Measurements from ENCODE around the gene MVB12B. TPM values are rescaled to one million over a fixed set of nuclear protein-coding genes. Genes with fewer than 3 reads are reported as not detected.

The MVB12B gene
- total and polyA plus RNA-seq, 2 of the 13 experiments (the other 11 are each of a cell fraction or from before 2014, with no cell fraction given), result 12.1 to 30.1 TPM

DNA sequence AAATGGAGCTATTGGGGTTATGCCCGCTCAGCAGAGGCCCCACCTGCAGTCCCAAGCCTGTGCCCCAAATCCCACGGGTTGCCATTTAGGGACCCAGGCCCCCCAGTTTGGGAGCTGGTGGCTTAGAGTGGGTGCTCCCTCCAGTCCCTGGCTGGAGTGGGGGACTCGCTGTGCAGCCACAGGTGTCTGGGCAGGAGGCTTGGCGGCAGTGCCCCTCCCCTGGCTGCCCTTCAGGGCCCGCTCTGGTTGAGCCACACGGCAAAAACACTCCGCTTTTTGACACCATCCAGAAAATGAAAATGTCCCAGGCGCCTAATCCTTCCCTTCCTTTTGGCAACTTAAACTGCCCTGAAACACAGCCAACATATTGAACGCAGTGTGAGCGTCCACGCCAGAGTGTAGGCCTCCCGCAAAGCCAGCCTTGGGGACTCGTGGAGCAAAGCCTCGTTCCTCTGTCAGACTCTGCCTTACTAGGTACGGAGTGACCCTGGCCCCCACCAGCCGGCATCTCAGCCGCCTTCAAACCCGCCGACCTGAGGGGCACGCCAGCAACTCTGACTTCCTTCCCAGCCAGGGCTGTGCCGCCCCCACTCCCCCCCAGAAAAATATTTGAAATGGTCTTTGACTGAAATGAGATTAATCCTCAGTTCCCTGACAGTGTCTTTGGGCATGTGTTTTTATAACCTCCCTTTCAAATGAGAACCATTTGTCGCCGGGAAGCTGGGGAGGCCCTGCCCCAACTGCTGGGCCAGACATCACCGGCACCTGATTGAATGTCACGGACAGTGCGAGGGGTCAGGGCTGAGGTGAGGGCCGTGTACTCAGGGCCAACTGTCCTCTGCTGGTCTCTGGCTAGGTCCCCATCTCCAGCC, 188.6 kb downstream of the MVB12B start (continued):
- TF ChIP-seq, protein P1, sequence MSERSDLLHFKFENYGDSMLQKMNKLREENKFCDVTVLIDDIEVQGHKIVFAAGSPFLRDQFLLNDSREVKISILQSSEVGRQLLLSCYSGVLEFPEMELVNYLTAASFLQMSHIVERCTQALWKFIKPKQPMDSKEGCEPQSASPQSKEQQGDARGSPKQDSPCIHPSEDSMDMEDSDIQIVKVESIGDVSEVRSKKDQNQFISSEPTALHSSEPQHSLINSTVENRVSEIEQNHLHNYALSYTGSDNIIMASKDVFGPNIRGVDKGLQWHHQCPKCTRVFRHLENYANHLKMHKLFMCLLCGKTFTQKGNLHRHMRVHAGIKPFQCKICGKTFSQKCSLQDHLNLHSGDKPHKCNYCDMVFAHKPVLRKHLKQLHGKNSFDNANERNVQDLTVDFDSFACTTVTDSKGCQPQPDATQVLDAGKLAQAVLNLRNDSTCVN (CRISPR knock-in tag; IDR thresholded peaks at IDR 0.05; ENCODE audit: borderline replicate concordance), result no peak

DNA sequence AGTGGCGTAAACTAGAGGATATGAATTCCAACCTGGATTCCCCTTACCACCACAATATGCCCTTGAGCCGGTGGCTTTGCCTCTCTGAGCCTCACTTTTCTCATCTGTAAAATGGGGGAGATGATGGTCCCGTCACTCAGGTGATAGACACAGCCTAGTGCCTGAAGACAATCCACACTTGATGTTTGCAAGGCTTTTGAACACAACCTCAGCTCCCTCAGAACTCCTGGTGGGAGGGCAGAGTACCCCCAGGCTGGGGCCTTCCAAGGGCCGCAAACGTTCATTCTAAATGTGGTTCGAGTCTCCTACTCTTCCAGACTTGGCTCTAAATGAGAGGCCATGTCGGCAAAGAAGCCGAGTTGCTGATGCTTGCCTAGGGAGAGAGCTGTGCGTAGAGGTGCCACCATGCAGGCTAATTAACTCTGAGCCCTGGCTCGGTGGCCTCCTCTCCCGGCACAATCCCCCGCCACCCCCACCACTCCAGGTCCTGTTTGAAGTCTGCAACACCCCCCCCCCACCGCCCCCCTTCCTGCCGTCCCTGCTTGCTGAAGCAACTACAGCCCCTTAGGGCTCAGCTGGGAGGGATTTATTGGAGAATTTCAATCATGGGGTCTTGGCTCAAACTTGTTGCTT, 189.4 kb downstream of the MVB12B start:
- ATAC-seq (no peak), DNase-seq (ENCODE audit: low spot score) (no peak), FAIRE-seq (no peak)
- 44% methylated on average over 6 of the region's 14 CpGs for whole genome bisulfite sequencing (ENCODE audit: low lambda C conversion rate)
- Histone ChIP-seq H3K36me3 (replicated peaks in 1 of 2; ENCODE audit: control insufficient read depth in 1 of 2, insufficient read depth in 2 of 2, low read length in 2 of 2) (no peaks in the 10 kb centered on the region), H3K79me2 (ENCODE audit: insufficient read depth, low read length) (no peaks in the 10 kb centered on the region), H3K4me2 (ENCODE audit: low read depth, low read length) (no peak overlapping the region), H3K4me3 (replicated peaks in 1 of 3; ENCODE audit: insufficient read depth in 1 of 3, low read depth in 2 of 3, low read length in 3 of 3) (no peak overlapping the region), H3K27ac (ENCODE audit: extremely low read length, insufficient read depth, low read length) (no peak overlapping the region), H3K9me3 (ENCODE audit: low read length) (no peaks in the 10 kb centered on the region), H3K27me3 (ENCODE audit: control insufficient read depth in 1 of 2, insufficient read depth in 2 of 2, low read length in 2 of 2) (no peaks in the 10 kb centered on the region), H2AFZ (ENCODE audit: low read length) (no peak overlapping the region), H4K20me1 (ENCODE audit: insufficient read depth, low read length) (no peaks in the 10 kb centered on the region), H3K9ac (ENCODE audit: insufficient read depth, low read depth, low read length) (no peak overlapping the region), H3K4me1 (ENCODE audit: insufficient read depth, low read length) (peaks cover 65% of the 10 kb centered on the region)
- intact Hi-C loops (cut with micrococcal nuclease; ENCODE audit: unreplicated experiment) (no loop called here), in situ Hi-C loops (cut with HindIII; ENCODE audit: extremely low pct_ligation_motif_present, low pct_unique_long_range_greater_than_20kb) (no loop called here)
- TF ChIP-seq ZNF75D (CRISPR knock-in tag; IDR thresholded peaks at IDR 0.05; ENCODE audit: borderline replicate concordance), result no peak
- TF ChIP-seq ZNF629 (CRISPR knock-in tag; conservative IDR thresholded peaks at IDR 0.05), result peak; percentile 95
- no peak for TF ChIP-seq SOX13 (IDR thresholded peaks at IDR 0.05)
- TF ChIP-seq SOX13 (CRISPR knock-in tag; conservative IDR thresholded peaks at IDR 0.05 in 1 of 2, IDR thresholded peaks at IDR 0.05 in 1 of 2), result 0 out of 4 replicates have a peak, but pooled peaks of 1 of the 2 experiments have one; percentile 0
- no peak for TF ChIP-seq PHF8 (CRISPR knock-in tag; IDR thresholded peaks at IDR 0.05)
- TF ChIP-seq KDM1A (CRISPR knock-in tag; IDR thresholded peaks at IDR 0.05), result 0 out of 2 replicates have a peak, but pooled peaks have one; percentile 41
- peak; percentile 57; the same call in 1 of the 2 replicates for TF ChIP-seq ZMYM3 (CRISPR knock-in tag; IDR thresholded peaks at IDR 0.05)
- TF ChIP-seq TEAD3 (CRISPR knock-in tag; optimal IDR thresholded peaks at IDR 0.05; ENCODE audit: borderline replicate concordance), result peak; percentile 7
- CTCF ChIA-PET (ENCODE audit: low intra/inter-chr PET ratio, low total read pairs), result no interaction called here
- no TSS peak for BruUV-seq (replicated peaks)
- POLR2A ChIA-PET, result interaction anchor here (2.0 kb wide), 1 partner anchor 10 kb away, joined by 5 read pairs; no protein-coding TSS in a partner anchor
